Measurements from ENCODE around the gene ADAMTS17.

DNA sequence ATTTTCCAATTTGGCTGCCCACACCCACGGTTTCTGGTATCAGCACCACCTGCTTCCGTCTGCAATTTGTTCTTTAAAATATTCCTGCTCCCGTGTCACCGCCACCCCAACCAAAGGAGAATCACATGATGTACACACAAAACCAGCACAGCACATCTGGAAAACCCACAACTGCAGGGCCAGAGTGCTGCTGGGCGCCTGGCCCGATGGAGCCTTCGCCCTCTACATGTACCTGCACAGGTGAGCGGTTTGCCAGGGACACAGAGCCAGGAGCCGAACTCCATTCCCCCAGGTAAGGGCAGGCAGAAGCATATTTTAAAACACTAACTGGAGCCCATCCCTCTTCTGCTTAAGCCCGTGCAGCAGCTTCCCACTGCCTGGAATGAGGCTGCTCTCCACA lies 75.6 kb downstream of the ADAMTS17 start:
- TF ChIP-seq YY1 (IDR thresholded peaks at IDR 0.05; ENCODE audit: insufficient read depth, insufficient read length) (no peak), ZNF274 (IDR thresholded peaks at IDR 0.05; ENCODE audit: low read depth, low read length) (no peak), SUZ12 (IDR thresholded peaks at IDR 0.05; ENCODE audit: extremely low read depth, insufficient read depth, insufficient read length) (no peak)
